Measurements from ENCODE around the gene SLX4.
A peak's percentile ranks its signal among the peaks of the same experiment; 100 is the strongest.
"Not testable (repeated sequence)": the region's sequence is repeated elsewhere in the genome, so short reads cannot be mapped to it uniquely, and the experiment has no call there.

SLX4 gene

DNA sequence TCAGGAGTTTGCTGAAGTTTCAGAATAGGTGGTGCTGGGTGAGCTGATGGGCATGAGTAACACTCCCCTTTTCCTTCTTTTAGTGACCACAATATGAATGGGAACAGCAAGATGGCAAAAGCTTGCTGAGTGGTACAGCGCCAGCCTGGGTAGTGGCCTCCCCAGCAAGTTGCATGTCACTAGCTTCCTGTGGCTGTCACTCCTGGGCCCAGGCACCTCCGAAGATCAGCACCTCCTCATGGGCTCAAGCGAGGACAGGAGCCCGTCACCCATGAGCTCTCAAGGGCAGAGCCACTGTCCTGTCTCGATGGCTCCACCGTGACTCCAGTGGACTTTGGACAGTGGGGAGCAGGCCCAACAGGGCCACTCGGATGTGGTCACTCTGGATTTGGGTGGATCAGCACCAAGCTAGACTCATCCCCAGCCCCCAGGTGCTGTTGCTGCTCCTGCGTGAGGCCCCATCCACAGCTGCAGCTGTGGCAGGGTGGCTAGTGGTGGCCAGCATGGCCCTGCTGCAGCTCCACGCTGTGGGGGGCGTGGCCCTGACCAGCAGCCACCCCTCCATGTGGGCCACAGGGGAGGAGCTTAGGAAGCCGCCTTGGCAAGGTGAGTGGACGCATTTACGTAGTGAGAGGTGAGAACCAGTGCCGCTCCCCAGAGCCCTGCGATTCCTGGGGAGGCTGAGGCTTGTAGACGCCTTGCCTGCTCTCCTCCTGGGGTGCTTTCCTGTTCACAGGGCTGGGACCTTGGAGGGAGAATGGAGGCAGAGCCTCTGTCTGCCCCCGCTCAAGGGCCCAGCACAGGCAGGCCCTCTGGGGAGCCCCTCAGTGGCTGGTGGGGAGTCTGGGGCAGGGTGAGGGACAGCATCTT is 29.5 kb upstream of the SLX4 start:
- DNase-seq, result peak; percentile 35

DNA sequence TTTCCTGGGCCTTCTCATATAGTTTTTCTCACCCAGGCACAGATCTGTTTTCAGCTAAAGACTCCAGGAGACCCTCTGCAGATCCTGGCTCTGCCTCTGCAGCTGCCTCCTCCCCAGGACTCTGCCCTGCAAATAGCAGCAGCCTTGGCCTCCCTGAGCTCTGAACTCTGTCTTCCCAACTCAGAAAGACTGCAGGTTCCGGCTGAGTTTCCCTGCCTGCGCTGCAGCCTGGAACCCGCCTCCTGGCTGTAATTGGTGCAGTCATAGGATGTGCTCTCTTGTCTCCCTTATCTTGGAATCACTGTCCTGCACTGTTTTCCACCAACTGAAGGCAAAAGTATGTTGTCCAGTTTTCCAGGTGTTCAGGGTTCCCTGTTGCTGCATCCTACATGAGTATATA is 28.8 kb upstream of the SLX4 start:
- DNase-seq, result no peak

DNA sequence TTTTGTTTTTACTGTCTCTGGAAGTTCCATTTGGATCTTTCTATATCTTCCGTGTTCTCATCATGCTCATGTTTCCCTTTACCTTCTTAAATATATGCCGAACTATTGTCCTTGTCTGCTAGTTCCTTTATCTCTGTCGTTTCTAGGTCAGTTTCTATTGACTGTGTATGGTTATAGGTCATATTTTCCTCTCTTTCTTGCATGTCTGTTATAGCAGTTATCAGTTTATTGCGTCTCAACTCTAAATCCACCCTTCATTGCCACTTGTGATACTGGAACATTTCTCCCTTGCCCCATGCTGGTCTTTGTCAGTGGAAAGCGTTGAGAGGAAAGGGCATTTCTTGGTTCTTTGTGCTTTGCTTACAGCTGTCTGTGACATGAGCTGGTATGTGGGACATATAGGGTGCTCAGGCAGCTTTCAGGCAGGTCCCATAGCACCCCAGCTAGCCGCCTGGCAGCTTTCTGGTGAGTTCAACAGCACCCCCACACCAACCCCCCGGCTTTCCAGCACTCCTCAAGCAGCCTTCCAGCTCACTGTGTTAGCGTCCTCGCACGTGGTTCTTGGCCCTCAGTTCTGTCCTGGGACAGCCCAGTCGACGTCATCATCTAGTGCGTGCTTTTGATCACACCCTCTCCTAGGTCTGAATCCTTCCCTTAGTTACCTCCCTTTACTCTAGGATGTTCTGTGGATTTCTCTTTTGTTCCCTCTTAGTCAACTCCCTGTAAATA is 27.7 kb upstream of the SLX4 start:
- peak; percentile 46 for DNase-seq

DNA sequence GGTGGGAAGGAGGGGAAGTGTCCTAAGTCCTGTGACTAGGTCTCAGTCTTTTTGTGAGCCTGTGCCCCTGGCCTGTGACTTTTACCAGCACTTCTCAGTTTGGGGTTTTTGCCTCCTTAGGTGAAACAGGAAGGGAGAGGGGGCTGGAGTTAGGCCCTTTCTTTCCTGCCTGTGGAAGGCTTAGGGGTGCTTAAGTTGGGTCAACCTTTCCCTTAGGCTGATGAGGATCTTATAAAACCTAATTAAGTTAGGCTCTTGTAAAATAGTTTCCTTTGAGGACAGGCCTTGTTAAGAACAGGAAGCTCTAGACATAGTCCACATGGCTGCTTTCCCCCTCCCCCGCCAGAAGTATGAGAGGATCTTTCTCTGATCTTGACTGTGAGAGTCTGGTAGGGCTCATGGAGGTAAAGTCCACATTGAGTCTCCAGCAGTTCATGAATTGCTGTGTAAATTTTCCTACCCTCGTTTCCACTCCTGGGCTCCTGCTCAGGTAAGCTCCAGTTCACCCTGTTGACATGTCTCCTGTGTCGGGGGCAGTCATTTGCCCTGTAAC is 26.0 kb upstream of the SLX4 start:
- peak; percentile 67 for DNase-seq

DNA sequence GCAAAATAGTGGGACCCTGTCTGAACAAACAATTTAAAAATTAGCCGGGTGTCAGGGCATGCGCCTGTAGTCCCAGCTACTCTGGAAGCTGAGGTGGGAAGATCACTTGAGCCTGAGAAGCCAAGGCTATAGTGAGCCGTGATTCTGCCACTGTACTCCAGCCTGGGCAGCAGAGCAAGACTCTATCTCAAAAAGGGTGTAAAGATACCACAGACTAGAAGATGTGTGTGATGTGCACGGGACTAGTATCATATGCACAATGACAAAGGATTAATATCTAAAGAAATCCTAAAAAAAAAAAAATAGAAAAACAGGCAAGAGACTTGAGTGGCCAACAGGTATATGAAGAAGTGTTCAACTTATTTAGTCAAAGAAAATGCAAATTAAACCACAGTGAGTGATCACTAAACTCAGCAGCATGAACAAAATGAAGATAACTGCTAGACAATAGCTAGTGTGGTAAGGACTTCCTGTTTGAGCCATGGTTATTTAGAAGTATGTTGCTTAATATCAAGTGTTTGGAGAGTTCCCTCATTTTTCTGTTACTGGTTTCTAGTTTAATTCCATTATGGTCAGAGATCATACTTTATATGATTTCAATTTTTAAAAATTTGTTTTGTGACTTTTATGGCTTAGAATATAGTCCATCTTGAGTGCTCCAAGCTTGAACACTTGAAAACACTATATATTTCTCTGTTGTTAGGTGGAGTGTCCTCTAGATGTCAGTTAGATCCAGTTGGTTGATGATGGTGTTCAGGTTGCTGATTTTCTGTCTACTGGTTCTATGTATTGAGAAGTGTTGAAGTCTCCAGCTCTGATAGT is 14.7 kb upstream of the SLX4 start:
- no peak for DNase-seq

DNA sequence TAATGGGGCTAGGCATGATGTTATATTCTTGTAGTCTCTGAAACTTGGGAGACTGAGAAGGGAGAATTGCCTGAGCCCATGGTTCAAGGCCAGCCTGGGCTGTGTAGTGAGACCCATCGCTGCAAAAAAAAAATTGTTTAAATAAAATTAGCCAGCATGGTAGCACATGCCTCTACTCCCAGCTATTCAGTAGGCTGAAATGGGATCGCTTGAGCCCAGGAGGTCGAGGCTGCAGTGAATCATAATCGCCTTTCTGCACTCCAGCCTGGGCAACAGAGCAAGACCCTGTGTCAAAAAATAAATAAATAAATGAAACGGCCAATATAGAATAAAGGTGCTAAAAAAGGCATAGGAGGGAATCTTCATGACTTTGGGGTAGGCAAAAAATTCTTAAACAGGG is 13.9 kb upstream of the SLX4 start:
- DNase-seq, result no peak

DNA sequence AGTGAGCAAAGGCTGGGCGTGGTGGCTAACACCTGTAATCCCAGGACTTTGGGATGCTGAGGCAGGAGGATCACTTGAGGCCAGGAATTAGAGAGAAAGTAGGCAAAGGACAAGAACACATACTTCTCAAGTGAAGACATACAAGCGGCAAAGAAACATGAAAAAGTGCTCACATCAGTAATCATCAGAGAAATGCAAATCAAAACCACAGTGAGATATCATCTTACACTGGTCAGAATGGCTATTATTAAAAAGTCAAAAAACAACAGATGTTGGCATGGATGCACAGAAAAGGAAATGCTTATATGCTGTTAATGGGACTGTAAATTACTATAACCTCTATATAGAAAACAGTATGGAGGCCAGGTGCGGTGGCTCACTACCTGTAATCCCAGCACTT is 12.2 kb upstream of the SLX4 start:
- no peak for DNase-seq

DNA sequence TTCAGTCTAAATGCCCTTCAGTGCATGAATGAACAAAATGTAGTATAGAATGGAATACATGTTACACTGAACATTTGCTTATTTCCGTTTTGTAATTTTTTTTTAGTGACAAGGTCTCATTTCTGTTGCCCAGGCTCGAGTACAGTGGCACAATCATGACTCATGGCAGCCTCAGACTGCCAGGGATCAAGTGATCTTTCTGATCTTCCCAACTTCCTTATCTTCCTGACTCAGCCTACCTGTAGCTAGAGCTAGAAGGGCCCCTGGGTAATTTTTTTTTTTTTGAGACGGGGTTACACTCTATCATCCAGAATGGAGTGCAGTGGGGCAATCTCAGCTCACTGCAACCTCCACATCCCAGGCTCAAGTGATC is 7.3 kb upstream of the SLX4 start:
- DNase-seq, result no peak

DNA sequence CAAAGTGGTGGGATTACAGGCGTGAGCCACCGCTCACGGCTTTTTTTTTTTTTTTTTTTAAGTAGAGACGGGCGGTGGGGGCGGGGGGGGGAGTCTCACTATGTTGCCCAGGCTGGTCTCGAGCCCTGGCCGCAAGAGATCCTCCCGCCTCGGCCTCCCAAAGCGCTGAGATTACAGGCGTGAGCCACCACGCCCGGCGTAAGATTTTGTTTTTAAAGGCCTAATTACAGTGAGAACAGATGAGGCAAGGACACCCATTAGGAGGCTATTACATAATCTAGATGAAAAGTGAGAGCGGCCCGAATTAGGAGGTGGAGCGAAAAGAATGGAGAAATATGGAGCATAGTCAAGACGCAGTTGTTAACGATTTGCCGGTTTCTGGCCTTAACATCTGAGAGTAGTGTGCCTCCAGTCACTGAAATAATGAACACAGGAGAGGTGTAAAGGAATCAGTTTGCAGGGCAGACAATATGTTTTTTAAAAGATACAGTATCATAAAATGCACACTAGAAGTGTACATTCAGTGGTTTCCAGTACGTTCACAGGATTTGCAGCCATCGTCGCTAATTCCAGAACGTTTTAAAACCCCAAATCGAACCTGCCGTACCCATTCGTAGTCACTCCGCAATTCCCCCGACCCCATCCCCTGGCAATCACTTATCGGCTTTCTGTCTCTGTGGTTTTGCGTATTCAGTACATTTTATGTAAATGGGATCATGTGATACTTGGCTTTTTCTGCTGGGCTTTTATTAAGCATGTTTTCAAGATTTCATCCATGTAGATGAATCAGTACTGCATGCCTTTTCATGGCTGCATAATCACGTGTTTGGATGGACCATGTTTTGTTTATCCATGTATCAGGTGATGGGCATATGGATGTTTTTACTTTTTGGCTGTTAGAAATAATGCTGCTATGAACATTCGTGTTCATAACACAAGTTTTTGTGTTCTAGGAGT is 1.4 kb upstream of the SLX4 start:
- DNase-seq, result no peak

DNA sequence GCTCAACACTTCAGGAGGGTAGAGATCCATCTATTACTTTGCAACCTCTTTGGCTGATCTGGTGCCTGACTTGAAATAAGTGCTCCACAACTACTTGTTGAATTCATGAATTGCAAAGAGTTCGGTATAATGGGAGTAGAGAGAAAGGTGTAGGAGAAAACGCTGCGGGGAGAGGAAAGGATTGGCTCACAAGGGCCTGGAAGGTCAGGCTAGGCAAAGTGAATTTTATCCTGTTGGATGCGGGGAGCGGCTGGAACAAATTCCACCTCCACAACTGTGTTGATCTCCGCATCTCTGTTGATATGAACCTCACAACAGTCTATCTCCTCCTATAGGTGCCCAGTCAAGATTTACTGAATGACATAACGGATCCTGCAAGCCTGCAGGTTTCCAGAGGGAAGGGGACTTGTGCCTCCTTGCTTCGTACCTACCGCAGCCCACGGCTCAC is 684 bp downstream of the SLX4 start:
- DNase-seq, result no peak

DNA sequence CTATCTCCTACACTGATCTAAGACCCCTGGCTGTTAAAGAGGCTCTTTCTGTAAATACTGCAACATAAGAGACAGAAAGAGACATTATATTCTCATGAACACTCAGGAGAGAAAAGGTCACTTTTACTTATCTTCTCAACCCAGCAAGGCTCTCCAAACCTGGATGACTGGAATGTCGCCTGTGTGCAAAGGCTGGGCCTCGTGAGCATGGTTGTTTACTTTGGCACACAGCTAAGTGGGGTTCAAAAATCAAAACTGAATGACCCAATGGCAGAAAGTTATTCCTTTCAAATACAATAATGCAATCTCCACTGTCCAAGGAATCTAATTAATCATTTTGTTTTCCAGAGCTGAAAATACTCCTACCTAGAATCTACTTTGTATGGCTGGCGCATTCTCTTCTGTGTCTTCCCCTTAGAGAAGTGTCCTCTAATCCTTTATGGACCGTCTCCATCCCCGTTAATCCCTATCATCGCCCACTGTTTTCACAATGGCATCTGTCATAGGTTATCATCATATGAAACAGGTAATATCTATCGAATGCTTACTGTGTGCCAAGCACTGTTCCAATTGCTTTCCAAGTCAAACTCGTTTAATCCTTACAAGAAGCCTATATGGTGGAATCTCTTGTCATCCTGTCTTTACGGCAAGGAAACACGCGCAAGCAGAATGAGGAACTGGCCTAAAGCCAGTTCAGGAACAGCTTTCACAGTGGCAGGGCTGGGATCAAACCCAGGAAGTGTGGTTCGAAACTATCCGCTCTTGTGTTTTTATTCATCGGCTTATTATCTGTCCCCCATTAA is 1.3 kb downstream of the SLX4 start:
- no peak for DNase-seq

DNA sequence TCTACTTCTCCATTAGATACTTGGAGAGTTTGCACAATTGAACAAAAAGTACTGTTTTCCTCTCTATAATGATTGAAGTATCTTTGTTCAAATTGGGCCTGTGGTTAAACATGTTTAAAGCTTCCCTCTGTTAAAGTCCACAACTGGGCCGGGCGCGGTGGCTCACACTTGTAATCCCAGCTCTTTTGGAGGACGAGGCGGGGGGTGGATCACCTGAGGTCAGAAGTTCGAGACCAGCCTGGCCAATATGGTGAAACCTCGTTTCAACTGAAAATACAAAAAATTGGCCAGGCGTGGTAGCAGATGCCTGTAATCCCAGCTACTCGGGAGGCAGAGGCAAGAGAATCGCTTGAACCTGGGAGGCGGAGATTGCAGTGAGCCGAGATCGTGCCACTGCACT is 2.4 kb downstream of the SLX4 start:
- DNase-seq, result not testable (repeated sequence)

DNA sequence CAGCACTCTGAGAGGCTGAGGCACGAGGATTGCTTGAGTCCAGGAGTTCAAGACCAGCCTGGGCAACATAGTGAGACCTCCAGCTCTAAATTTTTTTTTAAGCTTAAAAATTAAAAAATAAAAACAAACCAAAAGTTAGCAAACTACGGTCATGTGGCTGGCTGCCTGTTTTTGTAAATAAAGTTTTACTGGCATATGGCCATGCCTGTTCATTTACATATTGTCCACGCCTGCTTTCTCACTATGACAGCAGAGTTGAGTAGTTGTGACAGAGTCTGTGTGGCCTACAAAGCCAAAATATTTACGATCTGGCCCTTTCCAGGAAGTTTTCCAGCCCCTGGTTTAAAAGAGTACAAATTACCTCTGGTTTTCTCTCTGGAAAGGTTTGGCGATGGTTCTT is 3.3 kb downstream of the SLX4 start:
- DNase-seq, result no peak

DNA sequence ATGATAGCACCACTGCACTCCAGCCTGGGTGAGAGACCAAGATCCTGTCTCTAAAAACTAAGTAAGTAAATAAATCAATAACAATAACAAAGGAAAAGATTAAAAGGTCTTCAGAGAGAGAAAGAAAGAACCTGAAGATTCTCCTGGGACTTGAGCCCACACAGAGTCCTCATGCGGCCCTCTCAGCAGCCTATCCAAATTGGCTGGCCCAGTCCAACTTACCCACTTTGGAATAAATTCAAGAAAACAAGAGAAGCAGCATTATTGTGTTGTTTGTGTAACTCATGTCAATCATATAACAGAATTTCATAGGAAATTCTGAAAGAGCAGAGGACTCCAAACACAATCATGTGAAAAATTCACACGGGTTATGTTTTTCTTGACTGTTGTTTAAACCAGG is 3.8 kb downstream of the SLX4 start:
- DNase-seq, result no peak

DNA sequence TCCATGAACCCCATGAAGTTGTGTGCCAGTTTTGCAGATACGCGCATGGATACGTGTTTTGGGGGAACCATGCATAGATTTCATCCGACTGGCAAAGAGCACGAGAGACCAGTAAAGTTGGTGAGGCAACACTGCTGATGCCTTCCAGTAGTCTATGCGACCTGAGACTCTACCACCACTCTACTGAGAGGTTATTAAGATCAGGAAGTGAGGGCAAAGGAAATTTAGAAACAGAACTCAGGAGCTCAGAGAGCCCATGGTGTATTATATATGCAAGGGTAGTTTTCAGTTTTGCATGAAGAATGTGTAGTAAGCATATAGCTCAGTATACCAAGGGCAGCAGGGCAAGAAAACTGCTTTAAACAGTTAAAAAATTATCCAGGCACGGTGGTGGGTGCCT is 4.2 kb downstream of the SLX4 start:
- no peak for DNase-seq

DNA sequence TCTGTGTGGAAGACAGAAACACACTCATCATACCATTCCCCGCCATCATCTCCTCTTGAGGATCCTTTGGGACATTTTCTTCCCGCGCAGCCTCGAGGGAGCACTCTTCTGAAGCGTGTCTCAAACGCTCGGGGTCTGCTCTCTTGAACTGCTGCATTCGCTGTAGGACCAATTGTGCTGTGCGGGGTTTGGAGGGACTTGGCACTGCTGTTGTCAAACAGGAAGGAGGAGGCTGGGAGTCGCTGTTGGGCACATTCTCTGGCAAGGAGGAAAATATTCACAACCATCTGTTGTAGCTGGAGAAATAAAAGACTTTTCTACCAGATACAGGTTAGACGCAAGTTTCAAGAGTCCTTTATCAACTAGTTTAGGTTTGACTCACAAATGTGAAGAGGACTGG is 5.0 kb downstream of the SLX4 start:
- DNase-seq, result no peak

DNA sequence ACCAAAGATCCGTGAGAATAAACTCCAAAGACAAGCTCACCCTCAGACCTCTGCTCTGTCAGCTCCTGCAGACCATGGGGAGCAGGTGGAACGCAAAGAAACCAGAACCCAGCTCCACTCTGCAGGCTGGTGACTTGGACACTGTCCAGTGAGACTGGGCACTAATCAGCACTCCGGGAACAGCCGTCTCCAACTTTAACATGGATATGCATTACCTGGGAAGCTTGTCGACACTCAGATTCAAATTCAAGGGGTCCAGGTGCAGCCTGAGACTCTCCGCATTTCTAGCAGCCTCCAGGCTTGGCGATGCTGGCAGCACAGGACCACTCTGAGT is 9.1 kb downstream of the SLX4 start:
- no peak for DNase-seq

DNA sequence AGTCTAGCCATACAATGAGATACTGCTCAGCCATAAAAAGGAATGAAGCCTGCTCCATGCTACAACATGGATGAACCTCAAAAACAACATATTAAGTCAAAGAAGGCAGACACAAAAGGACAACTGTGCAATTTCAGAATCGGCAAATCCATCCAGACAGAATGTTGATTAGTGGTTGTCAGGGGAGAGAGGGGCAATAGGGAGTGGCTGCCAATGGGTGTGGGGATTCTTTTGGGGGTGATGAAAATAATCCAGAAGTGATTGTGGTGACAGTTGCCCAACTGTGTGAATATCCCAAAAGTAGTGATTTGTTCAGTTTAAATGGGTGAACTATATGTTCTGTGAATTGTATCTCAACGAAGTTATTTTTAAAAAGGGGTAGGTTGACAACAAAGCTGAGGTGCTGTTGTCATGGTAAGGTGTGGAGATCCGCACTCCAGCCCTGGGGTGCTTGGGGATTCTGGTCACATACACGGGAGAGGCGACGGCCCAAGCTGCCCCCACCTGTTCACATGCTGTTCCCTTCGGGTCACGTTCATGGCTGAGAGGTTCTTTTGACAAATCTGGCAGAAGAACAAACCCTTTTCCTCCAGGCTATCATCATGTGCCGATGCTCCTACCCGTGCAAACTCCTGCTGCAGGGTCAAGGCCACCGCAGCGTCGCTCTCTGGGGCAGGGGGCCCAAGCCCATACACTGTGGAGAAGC is 9.6 kb downstream of the SLX4 start:
- no peak for DNase-seq

DNA sequence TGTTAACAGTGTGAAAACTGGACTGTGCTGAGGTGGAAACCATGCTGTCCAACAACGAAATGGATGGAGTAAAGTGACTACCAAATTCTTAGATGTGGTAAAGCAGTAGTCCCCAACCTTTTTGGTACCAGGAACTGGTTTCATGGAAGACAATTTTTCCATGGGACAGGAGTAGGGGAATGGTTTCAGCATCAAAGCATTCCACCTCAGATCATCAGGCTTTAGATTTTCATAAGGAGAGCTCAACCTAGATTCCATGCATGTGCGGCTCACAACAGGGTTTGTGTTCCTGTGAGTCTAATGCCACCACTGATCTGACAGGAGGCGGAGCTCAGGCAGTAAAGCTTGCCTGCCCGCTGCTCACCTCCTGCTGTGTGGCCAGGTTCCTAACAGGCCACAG is 11.5 kb downstream of the SLX4 start:
- no peak for DNase-seq

DNA sequence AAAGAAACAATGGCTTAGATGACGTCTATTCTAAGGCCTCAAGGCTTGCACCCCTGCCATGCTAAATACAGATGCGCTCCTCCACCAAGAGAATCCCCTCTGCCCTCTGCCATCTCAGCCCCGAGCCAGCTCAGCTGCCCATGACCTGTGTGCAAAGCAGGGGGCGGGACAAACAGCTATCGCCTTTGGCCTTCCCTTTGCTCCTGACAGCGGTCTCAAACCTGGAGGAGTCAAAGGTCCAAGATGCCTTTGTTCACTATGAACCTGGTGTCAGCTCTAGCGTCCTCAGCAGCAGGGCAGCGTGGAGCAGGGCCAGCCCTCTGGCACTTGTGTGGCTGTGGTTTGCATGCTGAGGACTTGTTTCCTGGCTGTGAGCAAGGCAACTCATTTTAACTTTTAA is 12.3 kb downstream of the SLX4 start:
- no peak for DNase-seq

DNA sequence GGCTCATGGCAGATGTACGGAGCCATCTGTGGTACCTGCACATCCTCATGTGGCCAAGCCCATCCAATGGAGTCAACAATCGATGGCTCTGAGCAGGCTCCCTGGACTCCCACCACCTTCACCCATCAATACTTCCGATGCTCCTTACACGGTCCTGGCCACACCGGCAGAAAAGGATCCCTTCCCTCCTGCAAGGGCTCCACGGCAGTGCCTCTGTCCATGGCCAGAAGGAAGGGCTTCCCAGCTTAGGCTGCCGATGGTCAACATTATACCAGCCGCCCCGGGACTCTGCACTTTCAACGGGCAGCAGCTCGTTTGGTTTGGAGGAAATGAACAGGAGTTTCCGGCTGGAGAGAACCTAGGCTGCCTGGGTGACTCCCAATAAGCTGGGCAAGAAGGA is 13.2 kb downstream of the SLX4 start:
- no peak for DNase-seq
